SK-N-SH treated with all-trans-retinoic acid at 6 μM for 48 hours (cell line): Measurements from ENCODE around the gene PRSS8.

Source experiments
- PATZ1 ChIP-seq: fragments of 250-450 bp; sonication (Bioruptor Pico); IDR thresholded peaks from 2 replicates; pipeline ENCODE4 v1.8.0; 2020; ENCODE audit warnings: mild to moderate bottlenecking, moderate library complexity, borderline replicate concordance
- TOX ChIP-seq: fragments of 250-450 bp; sonication (Bioruptor Pico); IDR thresholded peaks from 2 replicates; pipeline ENCODE4 v1.8.0; 2021; ENCODE audit warnings: mild to moderate bottlenecking, moderate library complexity, borderline replicate concordance
- ZNF565 ChIP-seq: fragments of 450-650 bp; formaldehyde crosslinking; conservative IDR thresholded peaks from 2 replicates; pipeline ENCODE4 v1.5.0; 2020; ENCODE audit warnings: low read depth, mild to moderate bottlenecking, moderate library complexity
- ZNF70 ChIP-seq: fragments of 450-650 bp; formaldehyde crosslinking; IDR thresholded peaks from 2 replicates; pipeline ENCODE4 v1.5.0; 2020; ENCODE audit warnings: mild to moderate bottlenecking, moderate library complexity

GRCh38 chr16:31112711-31113110, 22.8 kb downstream of the PRSS8 start:
- no peak for TF ChIP-seq ZNF70
- TF ChIP-seq ZNF565 (CRISPR knock-in tag): no peak
- TF ChIP-seq PATZ1: no peak
- TF ChIP-seq TOX (CRISPR knock-in tag): no peak
